HL-60 (cell line): ENCODE results near the gene SPDEF.

Experiments
- DNase-seq, 2 experiments: peaks; one replicate each; pipeline ENCODE4 v3.0.0-alpha.2; 2010 to 2020; ENCODE audit warnings: low read depth in 1 of 2, low spot score in 1 of 2
- H3K27ac ChIP-seq: fragments of 250-450 bp; sonication (Bioruptor Pico); replicated peaks from 2 replicates; pipeline ENCODE4 v1.5.1; 2020; ENCODE audit warnings: mild to moderate bottlenecking, moderate library complexity
- H3K27me3 ChIP-seq: fragments of 250-450 bp; sonication (Bioruptor Pico); 2 replicates; pipeline ENCODE4 v1.5.1; 2021; ENCODE audit warnings: mild to moderate bottlenecking, moderate library complexity; ENCODE audit not compliant: insufficient read depth, poor library complexity, severe bottlenecking
- H3K4me3 ChIP-seq: replicated peaks from 2 replicates; pipeline ENCODE4 v1.5.1; 2011; ENCODE audit warnings: mild to moderate bottlenecking, control low read depth, low read length; ENCODE audit not compliant: insufficient read depth
- GABPA ChIP-seq: IDR thresholded peaks from 2 replicates; pipeline ENCODE4 v1.6.1; 2012; ENCODE audit warnings: low read depth
- POLR2AphosphoS5 ChIP-seq: IDR thresholded peaks from 2 replicates; pipeline ENCODE4 v1.6.1; 2012; ENCODE audit warnings: low read depth
- REST ChIP-seq: IDR thresholded peaks from 2 replicates; pipeline ENCODE4 v1.6.1; 2012; ENCODE audit warnings: low read depth; ENCODE audit not compliant: insufficient replicate concordance
- SPI1 ChIP-seq: IDR thresholded peaks from 2 replicates; pipeline ENCODE4 v1.6.1; 2012; ENCODE audit warnings: low read depth, mild to moderate bottlenecking, borderline replicate concordance
- TF ChIP-seq, protein P1 (sequence below): IDR thresholded peaks from one replicate; pipeline ENCODE4 v1.5.1; 2011; ENCODE audit warnings: low read length, control low read depth, inconsistent platforms; ENCODE audit not compliant: insufficient read depth

Gene SPDEF

DNA sequence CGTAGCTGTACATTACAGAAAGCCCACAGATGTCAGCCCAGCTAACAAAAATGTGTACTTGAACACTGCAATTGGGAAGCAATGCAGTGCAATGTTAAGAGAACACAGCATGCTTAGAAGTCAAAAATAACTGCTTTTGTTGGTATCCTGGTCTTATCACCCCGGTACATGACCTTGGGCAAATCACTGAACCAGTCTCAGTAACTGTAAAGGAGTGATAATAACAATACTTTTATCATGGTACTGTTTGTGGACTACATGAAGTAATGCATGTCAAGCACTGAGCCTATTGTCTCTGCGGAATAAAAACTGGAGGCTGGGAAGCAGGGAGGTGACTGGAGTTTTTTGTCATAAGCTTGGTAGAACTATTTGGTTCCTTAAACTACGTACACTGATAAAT, 44.7 kb upstream of the SPDEF start:
- H3K27ac ChIP-seq = no peak overlapping the region
- H3K27me3 ChIP-seq = no peaks in the 10 kb centered on the region
- no peak overlapping the region for H3K4me3 ChIP-seq
- no peak for DNase-seq
- TF ChIP-seq SPI1 (no peak), POLR2AphosphoS5 (no peak)

GRCh38 chr6:34600101-34600500, 44.0 kb upstream of the SPDEF start:
- no peak for TF ChIP-seq REST
- TF ChIP-seq, protein P1, sequence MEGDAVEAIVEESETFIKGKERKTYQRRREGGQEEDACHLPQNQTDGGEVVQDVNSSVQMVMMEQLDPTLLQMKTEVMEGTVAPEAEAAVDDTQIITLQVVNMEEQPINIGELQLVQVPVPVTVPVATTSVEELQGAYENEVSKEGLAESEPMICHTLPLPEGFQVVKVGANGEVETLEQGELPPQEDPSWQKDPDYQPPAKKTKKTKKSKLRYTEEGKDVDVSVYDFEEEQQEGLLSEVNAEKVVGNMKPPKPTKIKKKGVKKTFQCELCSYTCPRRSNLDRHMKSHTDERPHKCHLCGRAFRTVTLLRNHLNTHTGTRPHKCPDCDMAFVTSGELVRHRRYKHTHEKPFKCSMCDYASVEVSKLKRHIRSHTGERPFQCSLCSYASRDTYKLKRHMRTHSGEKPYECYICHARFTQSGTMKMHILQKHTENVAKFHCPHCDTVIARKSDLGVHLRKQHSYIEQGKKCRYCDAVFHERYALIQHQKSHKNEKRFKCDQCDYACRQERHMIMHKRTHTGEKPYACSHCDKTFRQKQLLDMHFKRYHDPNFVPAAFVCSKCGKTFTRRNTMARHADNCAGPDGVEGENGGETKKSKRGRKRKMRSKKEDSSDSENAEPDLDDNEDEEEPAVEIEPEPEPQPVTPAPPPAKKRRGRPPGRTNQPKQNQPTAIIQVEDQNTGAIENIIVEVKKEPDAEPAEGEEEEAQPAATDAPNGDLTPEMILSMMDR = no peak
- TF ChIP-seq POLR2AphosphoS5 = no peak
- TF ChIP-seq GABPA = no peak
- no peak for TF ChIP-seq SPI1
- DNase-seq = no peak
- Histone ChIP-seq H3K27me3 (no peaks in the 10 kb centered on the region), H3K4me3 (no peak overlapping the region), H3K27ac (no peak overlapping the region)

DNA sequence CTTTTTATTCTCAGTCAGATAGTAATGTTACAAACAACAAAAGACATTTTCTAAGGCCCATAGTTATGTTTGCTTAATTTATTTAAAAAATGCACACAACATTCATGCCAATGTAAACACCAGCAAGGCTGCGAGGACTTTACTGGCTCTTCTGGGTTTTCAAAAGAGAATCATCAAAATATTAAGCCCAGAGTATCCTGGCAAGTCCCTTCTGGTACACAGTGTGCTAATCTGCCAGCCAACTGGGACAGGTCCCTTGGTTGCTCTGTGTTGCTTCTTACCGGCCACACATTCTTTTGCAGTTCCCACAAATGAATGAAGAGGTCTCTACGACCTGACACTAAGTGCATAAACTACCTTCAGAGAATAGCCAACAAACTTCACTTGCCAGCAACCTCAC, 42.6 kb upstream of the SPDEF start:
- Histone ChIP-seq H3K27me3 (no peaks in the 10 kb centered on the region), H3K4me3 (no peak overlapping the region)
- DNase-seq = no peak

DNA sequence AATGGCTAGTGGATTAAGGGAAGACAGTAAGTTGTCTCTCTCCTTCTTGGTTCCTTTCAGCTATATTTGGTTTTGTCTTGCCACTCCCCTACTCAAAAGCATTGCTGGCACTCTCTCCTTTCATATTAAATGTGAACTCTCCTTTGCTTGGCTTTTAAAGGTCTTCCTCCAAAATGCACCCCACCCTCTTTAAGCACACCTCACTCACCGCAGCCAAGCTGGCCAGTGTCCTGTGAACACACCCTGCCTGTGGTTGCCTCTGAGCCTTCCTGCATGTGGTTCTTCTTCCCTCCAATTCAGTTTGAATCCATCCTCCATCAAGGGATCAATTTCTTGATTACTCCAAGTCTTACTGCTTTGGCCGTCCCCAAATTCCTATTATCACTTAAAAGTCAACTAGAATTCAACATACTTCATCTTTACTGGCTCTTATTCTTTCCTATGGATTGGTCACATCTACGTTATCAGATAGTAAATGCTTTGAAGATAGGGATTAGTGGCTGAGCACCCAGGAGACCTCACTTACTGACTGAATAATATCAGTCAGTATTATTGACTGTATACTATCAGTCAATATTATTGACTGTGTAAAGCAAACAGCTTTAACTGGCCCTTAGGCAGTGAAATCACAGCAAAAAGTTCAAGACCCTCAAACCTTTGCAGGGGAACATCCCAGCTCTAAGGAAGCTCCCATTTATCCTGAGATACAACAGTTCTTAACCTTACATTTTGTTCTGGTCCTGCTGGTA, 41.6 kb upstream of the SPDEF start:
- no peak overlapping the region for H3K27ac ChIP-seq
- no peak overlapping the region for H3K4me3 ChIP-seq
- no peaks in the 10 kb centered on the region for H3K27me3 ChIP-seq
- TF ChIP-seq REST (no peak), GABPA (no peak), POLR2AphosphoS5 (no peak)
- TF ChIP-seq, protein P1 = no peak
- DNase-seq = no peak

More for the DNA sequence above, 42.6 kb upstream of the SPDEF start:
- TF ChIP-seq, protein P1 = no peak
- H3K27ac ChIP-seq = no peak overlapping the region
